IPS-20b (cell line): ENCODE measurements around the gene ZNF785.
"Not testable (repeated sequence)": the region's sequence is repeated elsewhere in the genome, so short reads cannot be mapped to it uniquely, and the experiment has no call there.

Experiments
- H3K27ac ChIP-seq: one replicate; pipeline ENCODE4 v1.5.1; 2013; ENCODE audit warnings: low read length
- H3K27me3 ChIP-seq: 2 replicates; pipeline ENCODE4 v1.6.1; 2013; ENCODE audit warnings: mild to moderate bottlenecking, low read length, inconsistent platforms; ENCODE audit not compliant: insufficient read depth
- H3K36me3 ChIP-seq: 2 replicates; pipeline ENCODE4 v1.6.1; 2013; ENCODE audit warnings: low read depth, mild to moderate bottlenecking, inconsistent platforms, low read length, moderate library complexity; ENCODE audit not compliant: insufficient read depth
- H3K4me1 ChIP-seq: 2 replicates; pipeline ENCODE4 v1.6.1; 2013; ENCODE audit warnings: mild to moderate bottlenecking, control low read depth, inconsistent platforms, low read length, moderate library complexity; ENCODE audit not compliant: insufficient read depth
- H3K4me3 ChIP-seq: 2 replicates; pipeline ENCODE4 v1.5.1; 2013; ENCODE audit warnings: mild to moderate bottlenecking, low read length, inconsistent platforms
- H3K9ac ChIP-seq: 2 replicates; pipeline ENCODE4 v1.6.1; 2013; ENCODE audit warnings: low read depth, mild to moderate bottlenecking, inconsistent platforms, low read length, moderate library complexity
- H3K9me3 ChIP-seq: 2 replicates; pipeline ENCODE4 v1.6.1; 2013; ENCODE audit warnings: mild to moderate bottlenecking, low read depth, low read length, inconsistent platforms; ENCODE audit not compliant: insufficient read depth

Gene ZNF785

GRCh38 chr16:30600215-30600614, 14.7 kb upstream of the ZNF785 start:
- H3K4me1 ChIP-seq, result no peaks in the 10 kb centered on the region
- H3K27me3 ChIP-seq, result no peaks in the 10 kb centered on the region
- H3K36me3 ChIP-seq, result peaks cover 33% of the 10 kb centered on the region
- H3K9me3 ChIP-seq, result no peaks in the 10 kb centered on the region; the same call in 1 of the 2 replicates
- no peak overlapping the region for H3K4me3 ChIP-seq
- H3K27ac ChIP-seq, result no peak overlapping the region
- no peak overlapping the region for H3K9ac ChIP-seq

DNA sequence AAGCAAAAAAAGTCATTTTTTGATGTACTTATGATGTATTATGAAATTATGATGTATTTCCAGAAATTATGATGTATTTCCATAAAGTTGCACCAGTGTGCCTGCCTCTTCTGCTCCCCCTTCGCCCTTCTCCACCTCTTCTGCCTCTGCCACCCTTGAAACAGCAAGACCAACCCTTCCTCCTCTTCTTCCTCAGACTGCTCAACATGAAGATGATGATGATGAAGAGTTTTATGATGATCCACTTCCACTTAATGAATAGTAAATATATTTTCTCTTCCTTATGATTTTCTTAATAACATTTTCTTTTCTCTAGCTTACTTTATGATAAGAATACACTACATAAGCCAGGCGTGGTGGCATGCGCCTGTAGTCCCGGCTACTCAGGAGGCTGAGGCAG, 7.4 kb upstream of the ZNF785 start:
- Histone ChIP-seq H3K4me1 (no peaks in the 10 kb centered on the region), H3K36me3 (peaks cover 3% of the 10 kb centered on the region; the same call in 1 of the 2 replicates), H3K27me3 (no peaks in the 10 kb centered on the region), H3K9me3 (no peaks in the 10 kb centered on the region), H3K4me3 (no peak overlapping the region), H3K9ac (no peak overlapping the region), H3K27ac (no peak overlapping the region)

GRCh38 chr16:30590869-30591268, 5.4 kb upstream of the ZNF785 start:
- not testable (repeated sequence) for H3K4me1 ChIP-seq, H3K4me3 ChIP-seq, H3K9me3 ChIP-seq, H3K9ac ChIP-seq, H3K27ac ChIP-seq, H3K27me3 ChIP-seq
- peaks cover 12% of the 10 kb centered on the region; the same call in 1 of the 2 replicates for H3K36me3 ChIP-seq

GRCh38 chr16:30589582-30589981, 4.1 kb upstream of the ZNF785 start:
- peaks cover 12% of the 10 kb centered on the region; the same call in 1 of the 2 replicates for H3K36me3 ChIP-seq
- H3K9ac ChIP-seq, H3K27me3 ChIP-seq, H3K4me3 ChIP-seq, H3K4me1 ChIP-seq, H3K27ac ChIP-seq, H3K9me3 ChIP-seq: not testable (repeated sequence)

DNA sequence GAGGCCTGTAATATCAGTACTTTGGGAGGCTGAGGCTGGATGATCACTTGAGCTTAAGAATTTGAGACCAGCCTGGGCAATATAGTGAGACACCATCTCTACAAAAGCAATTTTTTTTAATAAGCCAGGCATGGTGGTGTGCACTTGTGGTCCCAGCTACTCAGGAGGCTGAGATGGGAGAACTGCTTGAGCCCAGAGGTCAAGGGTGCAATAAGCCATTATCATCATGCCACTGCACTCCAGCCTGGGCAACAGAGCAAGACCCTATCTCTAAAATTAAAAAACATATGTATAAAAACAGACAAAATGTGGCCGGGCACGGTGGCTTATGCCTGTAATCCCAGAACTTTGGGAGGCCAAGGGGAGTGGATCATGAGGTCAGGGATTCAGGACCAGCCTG, 3.2 kb upstream of the ZNF785 start:
- Histone ChIP-seq H3K36me3 (peaks cover 17% of the 10 kb centered on the region; the same call in 1 of the 2 replicates), H3K27ac (no peak overlapping the region), H3K4me3 (no peak overlapping the region), H3K9me3 (no peaks in the 10 kb centered on the region), H3K27me3 (no peaks in the 10 kb centered on the region), H3K4me1 (peaks cover 3% of the 10 kb centered on the region; the same call in 1 of the 2 replicates), H3K9ac (no peak overlapping the region)

DNA sequence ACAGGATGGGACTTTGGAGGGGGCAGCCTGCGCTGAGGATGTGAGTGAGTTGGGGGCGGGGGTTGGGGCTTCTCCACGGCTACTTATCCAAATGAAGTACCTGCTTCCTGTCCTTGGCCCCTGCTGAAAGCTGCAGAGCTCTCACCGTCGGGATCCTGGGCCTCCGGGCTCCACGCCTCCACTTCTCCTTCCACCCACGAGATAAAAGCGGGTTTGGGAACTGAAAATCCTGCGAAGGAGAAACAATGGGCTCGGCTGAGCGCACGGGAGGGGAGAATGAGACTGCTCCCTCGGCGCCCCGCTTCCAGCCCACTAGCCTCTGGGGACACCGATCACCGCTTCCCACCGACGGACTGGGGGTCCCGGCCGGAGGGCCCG, 486 bp downstream of the ZNF785 start:
- peak overlapping the region; percentile 89 for H3K27ac ChIP-seq
- peak overlapping the region; percentile 95 for H3K9ac ChIP-seq
- no peaks in the 10 kb centered on the region for H3K27me3 ChIP-seq
- no peaks in the 10 kb centered on the region for H3K9me3 ChIP-seq
- peaks cover 41% of the 10 kb centered on the region for H3K36me3 ChIP-seq
- H3K4me3 ChIP-seq, result peak overlapping the region; percentile 93
- peaks cover 3% of the 10 kb centered on the region; the same call in 1 of the 2 replicates for H3K4me1 ChIP-seq

DNA sequence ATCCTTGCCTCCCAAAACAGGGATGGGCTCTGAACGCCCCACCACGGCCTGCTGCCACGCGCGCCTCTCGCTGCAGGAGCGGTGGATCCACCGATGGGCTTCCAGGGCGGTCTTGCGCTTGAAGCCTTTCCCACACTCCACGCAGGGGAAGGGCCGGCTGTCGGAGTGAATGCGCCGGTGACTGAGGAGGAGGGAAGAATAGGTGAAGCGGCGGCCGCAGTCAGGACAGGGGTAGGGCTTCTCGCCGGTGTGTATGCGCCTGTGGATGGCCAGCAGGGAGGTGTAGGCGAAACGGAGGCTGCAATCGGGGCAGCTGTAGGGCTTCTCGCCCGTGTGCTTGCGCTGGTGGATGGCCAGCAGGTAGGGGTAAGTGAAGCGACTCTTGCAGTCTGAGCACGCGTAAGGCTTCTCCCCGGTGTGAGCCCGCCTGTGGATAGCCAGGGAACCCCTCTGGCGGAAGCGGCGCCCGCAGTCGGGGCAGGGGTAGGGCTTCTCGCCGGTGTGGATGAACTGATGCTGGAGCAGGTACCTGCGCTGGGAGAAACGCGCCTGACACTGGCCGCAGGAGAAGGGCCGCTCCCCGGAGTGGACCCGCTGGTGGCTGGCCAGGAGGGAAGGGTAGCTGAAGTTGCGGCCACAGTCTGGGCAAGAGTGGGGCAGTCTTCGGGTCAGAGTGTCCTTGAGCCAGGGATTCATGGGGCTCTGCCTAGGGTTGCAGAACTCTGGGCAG, 2.7 kb downstream of the ZNF785 start:
- peaks cover 47% of the 10 kb centered on the region for H3K36me3 ChIP-seq
- H3K27ac ChIP-seq, result no peak overlapping the region
- no peak overlapping the region for H3K9ac ChIP-seq
- peaks cover 3% of the 10 kb centered on the region; the same call in 1 of the 2 replicates for H3K4me1 ChIP-seq
- no peak overlapping the region for H3K4me3 ChIP-seq
- no peaks in the 10 kb centered on the region for H3K27me3 ChIP-seq
- no peaks in the 10 kb centered on the region for H3K9me3 ChIP-seq

- no peak overlapping the region for H3K27ac ChIP-seq
- H3K4me1 ChIP-seq, result peaks cover 3% of the 10 kb centered on the region; the same call in 1 of the 2 replicates
- no peak overlapping the region for H3K4me3 ChIP-seq
- H3K36me3 ChIP-seq, result peaks cover 43% of the 10 kb centered on the region
- no peaks in the 10 kb centered on the region for H3K9me3 ChIP-seq
- no peak overlapping the region for H3K9ac ChIP-seq
- no peaks in the 10 kb centered on the region for H3K27me3 ChIP-seq
These were observed 4.0 kb downstream of the ZNF785 start for GRCh38 chr16:30581457-30581856.

GRCh38 chr16:30574678-30575077, 10.8 kb downstream of the ZNF785 start:
- Histone ChIP-seq H3K4me1 (peaks cover 3% of the 10 kb centered on the region), H3K36me3 (peaks cover 14% of the 10 kb centered on the region; the same call in 1 of the 2 replicates), H3K9ac (no peak overlapping the region), H3K27me3 (no peaks in the 10 kb centered on the region), H3K9me3 (no peaks in the 10 kb centered on the region), H3K4me3 (no peak overlapping the region), H3K27ac (no peak overlapping the region)

- peak within 1 kb of the TSS; percentile 88; the same call in 1 of the 2 replicates for H3K9ac ChIP-seq
- no peaks in the 10 kb centered on the region for H3K27me3 ChIP-seq
- H3K4me1 ChIP-seq, result peaks cover 3% of the 10 kb centered on the region
- peak within 1 kb of the TSS; percentile 96 for H3K27ac ChIP-seq
- no peaks in the 10 kb centered on the region for H3K36me3 ChIP-seq
- peak within 1 kb of the TSS; percentile 80 for H3K4me3 ChIP-seq
- no peaks in the 10 kb centered on the region for H3K9me3 ChIP-seq
These were observed 13.8 kb downstream of the ZNF785 start, which contains the start of gene ZNF688 for GRCh38 chr16:30571445-30572322. TSS of gene ZNF688 (minus strand) at chr16:30571714. CDS start at chr16:30571629, 85 bp downstream.

GRCh38 chr16:30570636-30571444, 14.7 kb downstream of the ZNF785 start:
- H3K4me1 ChIP-seq, result peaks cover 3% of the 10 kb centered on the region
- peak overlapping the region; percentile 96 for H3K27ac ChIP-seq
- H3K9me3 ChIP-seq, result no peaks in the 10 kb centered on the region
- H3K27me3 ChIP-seq, result no peaks in the 10 kb centered on the region
- no peaks in the 10 kb centered on the region for H3K36me3 ChIP-seq
- H3K9ac ChIP-seq, result peak overlapping the region; percentile 88; the same call in 1 of the 2 replicates
- peak overlapping the region; percentile 80 for H3K4me3 ChIP-seq
